Activated B cell treated with CpG ODN at 0.5 μM for 24 hours (primary cell): ENCODE data around the gene PAPSS1. TPM values are rescaled to one million over a fixed set of nuclear protein-coding genes. Genes with fewer than 3 reads are reported as not detected.
A peak's percentile ranks its signal among the peaks of the same experiment; 100 is the strongest.
"Not testable (repeated sequence)": the region's sequence is repeated elsewhere in the genome, so short reads cannot be mapped to it uniquely, and the experiment has no call there.

ENCODE experiments used
- ATAC-seq: fragments of 200-7000 bp; cut with Tn5 transposase; one replicate; pipeline ENCODE4 v1.10.0; 2021; ENCODE audit warnings: low read depth, mild to moderate bottlenecking, moderate library complexity
- CTCF ChIA-PET: fragments of 350-600 bp; sonication (Branson Sonifier 250); formaldehyde crosslinking; loops from one replicate; lab custom pipeline; 2021; ENCODE audit warnings: antibody characterized with exemption; lab: Charles Lee
- POLR2A ChIA-PET: fragments of 350-600 bp; sonication (Branson Sonifier 250); formaldehyde crosslinking; loops from one replicate; lab custom pipeline; 2021; ENCODE audit warnings: antibody characterized with exemption; lab: Charles Lee
- DNase-seq: peaks from one replicate; pipeline ENCODE4 v3.0.0; 2022
- H3K27ac Mint-ChIP-seq: one replicate; pipeline ENCODE4 v1.8.0; 2020; ENCODE audit warnings: mixed read lengths
- H3K27me3 Mint-ChIP-seq: one replicate; pipeline ENCODE4 v1.8.0; 2021; ENCODE audit warnings: mixed read lengths
- H3K36me3 Mint-ChIP-seq: one replicate; pipeline ENCODE4 v1.8.0; 2021; ENCODE audit warnings: low read depth, mixed read lengths
- H3K4me1 Mint-ChIP-seq: one replicate; pipeline ENCODE4 v1.8.0; 2021; ENCODE audit warnings: mixed read lengths
- H3K4me3 Mint-ChIP-seq: one replicate; pipeline ENCODE4 v1.8.0; 2020; ENCODE audit warnings: mild to moderate bottlenecking, mixed read lengths
- H3K9me3 Mint-ChIP-seq: one replicate; pipeline ENCODE4 v1.8.0; 2020; ENCODE audit warnings: mixed read lengths
- CTCF ChIP-seq: fragments of 200-600 bp; IDR thresholded peaks from one replicate; pipeline ENCODE4 v1.8.0; 2022; ENCODE audit warnings: antibody characterized with exemption, mild to moderate bottlenecking
- intact Hi-C: fragments of 100-400 bp; cut with micrococcal nuclease; formaldehyde crosslinking; loops from one replicate; pipeline ENCODE4 v1.15.1; 2024
- total RNA-seq: library from RNA; stranded (reverse); gene quantifications from 2 replicates; pipeline ENCODE4 v1.2.3, GENCODE V29; 2022

The PAPSS1 gene
- total RNA-seq, 1 donor from 2014 or later, result 31.8 TPM

GRCh38 chr4:107737450-107737849, 17.4 kb upstream of the PAPSS1 start:
- Mint-ChIP-seq H3K4me1 (no peaks in the 10 kb centered on the region), H3K27ac (no peak overlapping the region), H3K36me3 (no peaks in the 10 kb centered on the region), H3K4me3 (no peak overlapping the region), H3K27me3 (no peaks in the 10 kb centered on the region), H3K9me3 (no peaks in the 10 kb centered on the region)
- DNase-seq (no peak), ATAC-seq (no peak)
- intact Hi-C loops, result loop anchor here (1.0 to 10.0 kb wide), 8 partner anchors 16 to 1408 kb away; no protein-coding TSS in a partner anchor
- CTCF ChIA-PET, result interaction anchor here (0.7 to 1.6 kb wide), 9 partner anchors 8 to 1471 kb away, joined by 3 to 5 read pairs (median 3); partner anchors contain the start of gene PAPSS1
- TF ChIP-seq CTCF, result no peak
- POLR2A ChIA-PET, result no interaction called here

DNA sequence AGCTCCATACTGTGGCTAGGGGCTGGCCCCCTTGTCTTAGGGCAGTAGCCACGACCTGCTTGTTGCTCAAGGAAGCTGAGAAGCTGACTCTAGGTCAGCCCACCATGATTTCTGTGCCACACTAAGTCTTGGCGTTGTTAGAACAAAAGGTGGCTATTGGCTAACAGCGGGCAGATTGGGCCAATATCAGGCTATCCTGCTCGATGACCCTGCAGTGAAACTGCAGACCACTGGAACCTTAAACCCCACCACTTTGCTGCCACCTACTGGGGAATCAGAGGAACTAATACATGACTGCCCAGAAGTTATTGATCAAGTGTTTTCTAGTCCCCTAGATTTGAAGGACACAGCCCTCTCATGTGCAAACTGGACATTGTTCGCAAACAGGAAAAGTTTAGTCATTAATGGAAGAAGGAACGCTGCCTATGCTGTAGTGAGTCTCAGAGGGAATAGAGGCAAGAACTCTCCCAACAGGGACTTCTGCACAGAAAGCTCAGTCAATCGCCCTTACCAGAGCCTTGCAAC, 17.0 kb upstream of the PAPSS1 start:
- H3K9me3 Mint-ChIP-seq, result no peaks in the 10 kb centered on the region
- TF ChIP-seq CTCF, result peak; percentile 57
- no peak overlapping the region for H3K27ac Mint-ChIP-seq
- intact Hi-C loops, result loop anchor here (1.0 to 10.0 kb wide), 8 partner anchors 16 to 1408 kb away; no protein-coding TSS in a partner anchor
- peak; percentile 18 for DNase-seq
- no peaks in the 10 kb centered on the region for H3K36me3 Mint-ChIP-seq
- H3K4me1 Mint-ChIP-seq, result no peaks in the 10 kb centered on the region
- ATAC-seq, result peak; percentile 64
- ChIA-PET CTCF (interaction anchor here (0.6 to 1.6 kb wide), 12 partner anchors 9 to 1471 kb away, joined by 3 to 5 read pairs (median 3); partner anchors contain the start of gene PAPSS1), POLR2A (no interaction called here)
- no peaks in the 10 kb centered on the region for H3K27me3 Mint-ChIP-seq
- H3K4me3 Mint-ChIP-seq, result no peak overlapping the region

- ATAC-seq (no peak), DNase-seq (no peak)
- intact Hi-C loops, result loop anchor here (2.0 to 10.0 kb wide), 5 partner anchors 181 to 685 kb away; no protein-coding TSS in a partner anchor
- TF ChIP-seq CTCF, result no peak
- CTCF ChIA-PET, result interaction anchor here (0.9 to 1.3 kb wide), 3 partner anchors 14 to 196 kb away, joined by 3 read pairs; no protein-coding TSS in a partner anchor
- no peaks in the 10 kb centered on the region for H3K36me3 Mint-ChIP-seq
- no peak overlapping the region for H3K27ac Mint-ChIP-seq
- H3K9me3 Mint-ChIP-seq, result no peaks in the 10 kb centered on the region
- POLR2A ChIA-PET, result no interaction called here
- no peaks in the 10 kb centered on the region for H3K4me1 Mint-ChIP-seq
- no peak overlapping the region for H3K4me3 Mint-ChIP-seq
- no peaks in the 10 kb centered on the region for H3K27me3 Mint-ChIP-seq
Observed at GRCh38 chr4:107736037-107736436, 16.0 kb upstream of the PAPSS1 start.

GRCh38 chr4:107734120-107734519, 14.1 kb upstream of the PAPSS1 start:
- no peak for ATAC-seq
- CTCF ChIA-PET, result no interaction called here
- Mint-ChIP-seq H3K4me3 (no peak overlapping the region), H3K36me3 (no peaks in the 10 kb centered on the region), H3K9me3 (no peaks in the 10 kb centered on the region), H3K27me3 (peaks cover 3% of the 10 kb centered on the region), H3K27ac (no peak overlapping the region), H3K4me1 (no peaks in the 10 kb centered on the region)
- DNase-seq, result no peak
- POLR2A ChIA-PET, result no interaction called here
- TF ChIP-seq CTCF, result no peak
- intact Hi-C loops, result loop anchor here (10.0 kb wide), 3 partner anchors 179 to 449 kb away; no protein-coding TSS in a partner anchor

- Mint-ChIP-seq H3K36me3 (no peaks in the 10 kb centered on the region), H3K27ac (no peak overlapping the region), H3K4me1 (no peaks in the 10 kb centered on the region), H3K27me3 (peaks cover 5% of the 10 kb centered on the region), H3K9me3 (no peaks in the 10 kb centered on the region), H3K4me3 (no peak overlapping the region)
- CTCF ChIA-PET, result no interaction called here
- intact Hi-C loops, result loop anchor here (10.0 kb wide), 3 partner anchors 179 to 449 kb away; no protein-coding TSS in a partner anchor
- TF ChIP-seq CTCF, result no peak
- POLR2A ChIA-PET, result no interaction called here
- DNase-seq (no peak), ATAC-seq (no peak)
Observed at GRCh38 chr4:107733431-107733925, 13.4 kb upstream of the PAPSS1 start.

- H3K27ac Mint-ChIP-seq, H3K4me1 Mint-ChIP-seq, H3K27me3 Mint-ChIP-seq, H3K4me3 Mint-ChIP-seq, POLR2A ChIA-PET, DNase-seq, CTCF ChIA-PET, H3K9me3 Mint-ChIP-seq, H3K36me3 Mint-ChIP-seq, ATAC-seq: not testable (repeated sequence)
- intact Hi-C loops, result loop anchor here (10.0 kb wide), 1 partner anchor 436 kb away; the partner anchor contains the start of gene LEF1
Observed at GRCh38 chr4:107729050-107729449, 9.0 kb upstream of the PAPSS1 start.

- POLR2A ChIA-PET, H3K9me3 Mint-ChIP-seq, H3K36me3 Mint-ChIP-seq, H3K27me3 Mint-ChIP-seq, CTCF ChIA-PET, DNase-seq, ATAC-seq, H3K27ac Mint-ChIP-seq, H3K4me3 Mint-ChIP-seq, H3K4me1 Mint-ChIP-seq: not testable (repeated sequence)
- intact Hi-C loops, result loop anchor here (10.0 kb wide), 1 partner anchor 438 kb away; the partner anchor contains the start of gene LEF1
Observed at GRCh38 chr4:107726131-107726925, 6.3 kb upstream of the PAPSS1 start.
